Heart left ventricle (tissue), 16 donors: ENCODE measurements around the gene DRD5. TPM values are rescaled to one million over a fixed set of nuclear protein-coding genes. Genes with fewer than 3 reads are reported as not detected.
"Not testable (repeated sequence)": the region's sequence is repeated elsewhere in the genome, so short reads cannot be mapped to it uniquely, and the experiment has no call there.

ENCODE experiments used
- ATAC-seq, 4 donors: fragments of 200-7000 bp; cut with Tn5 transposase; one replicate each; pipeline ENCODE4 v1.9.1; 2020 to 2022; ENCODE audit warnings: moderate library complexity in 4 of 4, mild to moderate bottlenecking in 3 of 4, moderate number of reproducible peaks in 1 of 4
- DNase-seq, 5 donors: peaks; one replicate each; pipeline ENCODE4 v3.0.0-alpha.2; 2020
- H3K27ac ChIP-seq, 12 donors: fragments of 200-600 bp; sonication (generic) in 4 of 12; one replicate each; pipeline versions ENCODE4 v1.5.0 to v1.8.0; 2016 to 2022; ENCODE audit warnings: mild to moderate bottlenecking in 2 of 12
- H3K27me3 ChIP-seq, 9 donors: fragments of 200-600 bp; sonication (generic) in 2 of 9; one replicate each; pipeline versions ENCODE4 v1.5.1 to v1.8.0; 2016 to 2022; ENCODE audit warnings: mild to moderate bottlenecking in 3 of 9
- H3K36me3 ChIP-seq, 9 donors: fragments of 200-600 bp; sonication (generic) in 2 of 9; one replicate each; pipeline versions ENCODE4 v1.5.0 to v1.8.0; 2018 to 2022; ENCODE audit warnings: mild to moderate bottlenecking in 2 of 9
- H3K4me1 ChIP-seq, 12 donors: fragments of 200-600 bp; sonication (generic) in 4 of 12; one replicate each; pipeline versions ENCODE4 v1.5.0 to v1.8.0; 2016 to 2022; ENCODE audit warnings: mild to moderate bottlenecking in 3 of 12
- H3K4me3 ChIP-seq, 12 donors: fragments of 200-600 bp; sonication (generic) in 4 of 12; one replicate each; pipeline versions ENCODE4 v1.5.0 to v1.8.0; 2017 to 2022; ENCODE audit warnings: mild to moderate bottlenecking in 9 of 12, moderate library complexity in 4 of 12
- H3K9me3 ChIP-seq, 12 donors: fragments of 200-600 bp; sonication (generic) in 4 of 12; one replicate each; pipeline versions ENCODE4 v1.5.0 to v1.8.0; 2016 to 2022; ENCODE audit warnings: mild to moderate bottlenecking in 1 of 12
- POLR2A ChIP-seq, 2 donors: fragments of 450-650 bp; IDR thresholded peaks; one replicate each; pipeline ENCODE4 v1.6.1; 2017; ENCODE audit warnings: antibody characterized with exemption in 2 of 2, mild to moderate bottlenecking in 2 of 2, moderate library complexity in 2 of 2
- WGBS, 4 donors: extraction: QIAGEN DNeasy Blood & Tissue Kit in 2 of 4; methylation state at CpG; one replicate each; pipeline versions ENCODE4 v1.1.5 to v1.1.7; 2013 to 2018; 5-methylcytosine and 5-hydroxymethylcytosine counted together
- intact Hi-C, 10 donors: fragments of 100-400 bp; cut with DNase I; formaldehyde crosslinking; loops; one replicate each; pipeline versions ENCODE4 v1.11.1 to v1.14.2; 2022
- polyA plus RNA-seq, 2 donors: library from polyadenylated mRNA; stranded (reverse); fragments of 200-250 nt; gene quantifications; one replicate each; pipeline ENCODE4 v1.2.3, GENCODE V29; 2013
- total RNA-seq, 9 donors: library from RNA; depleted of rRNA in 2 of 9; stranded (reverse); fragments of >200 nt in 2 of 9; fragmentation: NEBNext Ultra II Directional in 3 of 9; extraction: Animal tissue kit (Norgen Biotek cat#: 25700) in 3 of 9; gene quantifications; one replicate each; pipeline versions ENCODE4 v1.1.0 to v1.2.4, GENCODE V29; 2016 to 2023
- TF ChIP-seq, protein P1 (sequence below), 12 donors: fragments of 200-600 bp; sonication (generic) in 4 of 12; IDR thresholded peaks; one replicate each; pipeline versions ENCODE4 v1.5.0 to v1.8.0; 2018 to 2022; ENCODE audit warnings: antibody characterized with exemption in 12 of 12, mild to moderate bottlenecking in 5 of 12
- donor health status: ischemic (EF 13 %, LVEDD 7.1; RV severe dilation, severe dysfunction).
- donor health status: healthy with polysubstance abuse.
- donor health status: DM: no; HTN: yes; CAD: no.
- donor health status: DM: no; HTN: no; CAD: no.
- donor health status: ischemic (EF 25% LVEDD 6.9; RV normal size, moderate dysfunction).
- donor health status: ischemic (EF 25% LVEDD 5.7; RV mildly dilated, moderate dysfunction).
- donor health status: healthy.
- donor health status: DM: yes; HTN: yes; CAD: no.
- donor health status: ischemic (EF 35%, LVEDD 5.7; RV mildly dilated, moderate dysfunction).
- donor health status: nonischemic (EF 11% LVEDD 7.7; RV severe dilation, severe dysfunction).
- donor health status: DM: yes; HTN: yes; CAD: no.
- donor health status: PGD.
- donor health status: ischemic (EF 29% LVEDD 5.4; RV normal size, mild dysfunction).
- donor health status: nonischemic (EF 23%, LVEDD 6.1; RV moderate dilation, normal function).

The DRD5 gene
- total and polyA plus RNA-seq, 11 donors, result 0.08 to 0.36 (median 0.17) TPM; not detected in 7

DNA sequence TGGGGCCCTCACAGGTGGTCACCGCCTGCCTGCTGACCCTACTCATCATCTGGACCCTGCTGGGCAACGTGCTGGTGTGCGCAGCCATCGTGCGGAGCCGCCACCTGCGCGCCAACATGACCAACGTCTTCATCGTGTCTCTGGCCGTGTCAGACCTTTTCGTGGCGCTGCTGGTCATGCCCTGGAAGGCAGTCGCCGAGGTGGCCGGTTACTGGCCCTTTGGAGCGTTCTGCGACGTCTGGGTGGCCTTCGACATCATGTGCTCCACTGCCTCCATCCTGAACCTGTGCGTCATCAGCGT, 652 bp downstream of the DRD5 start:
- 54 to 68% (median 58%) methylated on average over 16 to 22 of the region's 22 CpGs for WGBS, 4 donors
- no peak overlapping the region for H3K27ac ChIP-seq
- H3K27me3 ChIP-seq, result peaks cover 17 to 54% (median 31%) of the 10 kb centered on the region in 9 donors
- ATAC-seq (no peak), DNase-seq (no peak)
- H3K4me3 ChIP-seq, result no peak overlapping the region
- H3K4me1 ChIP-seq, result no peaks in the 10 kb centered on the region
- no peaks in the 10 kb centered on the region for H3K9me3 ChIP-seq
- intact Hi-C loops, result loop anchor here in 1 of 10 donors (10.0 kb wide), 1 partner anchor 53 kb away; no protein-coding TSS in a partner anchor
- H3K36me3 ChIP-seq, result no peaks in the 10 kb centered on the region
- TF ChIP-seq, protein P1, sequence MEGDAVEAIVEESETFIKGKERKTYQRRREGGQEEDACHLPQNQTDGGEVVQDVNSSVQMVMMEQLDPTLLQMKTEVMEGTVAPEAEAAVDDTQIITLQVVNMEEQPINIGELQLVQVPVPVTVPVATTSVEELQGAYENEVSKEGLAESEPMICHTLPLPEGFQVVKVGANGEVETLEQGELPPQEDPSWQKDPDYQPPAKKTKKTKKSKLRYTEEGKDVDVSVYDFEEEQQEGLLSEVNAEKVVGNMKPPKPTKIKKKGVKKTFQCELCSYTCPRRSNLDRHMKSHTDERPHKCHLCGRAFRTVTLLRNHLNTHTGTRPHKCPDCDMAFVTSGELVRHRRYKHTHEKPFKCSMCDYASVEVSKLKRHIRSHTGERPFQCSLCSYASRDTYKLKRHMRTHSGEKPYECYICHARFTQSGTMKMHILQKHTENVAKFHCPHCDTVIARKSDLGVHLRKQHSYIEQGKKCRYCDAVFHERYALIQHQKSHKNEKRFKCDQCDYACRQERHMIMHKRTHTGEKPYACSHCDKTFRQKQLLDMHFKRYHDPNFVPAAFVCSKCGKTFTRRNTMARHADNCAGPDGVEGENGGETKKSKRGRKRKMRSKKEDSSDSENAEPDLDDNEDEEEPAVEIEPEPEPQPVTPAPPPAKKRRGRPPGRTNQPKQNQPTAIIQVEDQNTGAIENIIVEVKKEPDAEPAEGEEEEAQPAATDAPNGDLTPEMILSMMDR (IDR thresholded peaks at IDR 0.05), result no peak
- TF ChIP-seq POLR2A (IDR thresholded peaks at IDR 0.05), result no peak

DNA sequence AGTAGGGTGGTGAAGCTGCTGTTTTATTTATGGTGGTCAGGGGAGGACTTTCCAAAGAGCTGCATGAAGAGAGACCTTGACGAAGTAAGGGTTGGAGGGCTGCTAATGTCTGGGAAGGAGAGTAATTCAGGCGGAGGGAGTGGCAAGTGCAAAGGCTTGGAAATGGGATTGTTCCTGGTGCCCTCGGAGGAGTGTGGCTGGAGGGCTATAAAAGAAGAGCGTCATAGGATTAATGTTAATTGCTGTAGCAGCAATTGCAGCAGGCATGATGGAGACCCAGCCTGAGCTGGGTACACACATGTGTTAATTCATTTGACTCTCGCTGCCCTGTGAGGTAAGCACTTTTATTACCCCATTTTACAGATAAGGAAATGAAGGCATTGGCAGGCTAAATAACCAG, 4.5 kb downstream of the DRD5 start:
- 81 to 92% (median 86%) methylated on average over 5 of the region's 5 CpGs for WGBS, 4 donors
- not testable (repeated sequence) for H3K4me1 ChIP-seq, H3K36me3 ChIP-seq, H3K27ac ChIP-seq, H3K4me3 ChIP-seq, H3K9me3 ChIP-seq, DNase-seq, ATAC-seq
- H3K27me3 ChIP-seq, result peaks cover 12 to 30% (median 21%) of the 10 kb centered on the region in 9 donors
- intact Hi-C loops, result loop anchor here in 1 of 10 donors (10.0 kb wide), 1 partner anchor 49 kb away; no protein-coding TSS in a partner anchor

DNA sequence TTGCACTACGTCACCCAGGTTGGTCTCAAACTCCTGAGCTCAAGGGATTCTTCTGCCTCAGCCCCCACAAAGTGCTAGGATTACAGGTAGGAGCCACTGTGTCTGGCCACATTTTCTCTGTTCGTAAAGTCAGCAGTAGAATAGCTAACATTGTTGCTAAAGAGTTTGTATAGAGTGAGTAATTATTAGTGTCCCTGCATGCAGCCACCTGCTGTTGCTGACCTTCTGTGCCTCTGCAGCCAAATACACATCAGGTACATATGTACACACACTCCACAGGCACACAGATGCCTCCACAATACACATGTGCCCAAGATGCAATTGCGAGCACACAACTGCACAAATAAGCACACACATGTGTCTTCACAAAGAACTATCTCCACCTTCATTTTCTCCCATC, 10.9 kb downstream of the DRD5 start:
- H3K27ac ChIP-seq, result no peak overlapping the region
- TF ChIP-seq, protein P1 (IDR thresholded peaks at IDR 0.05), result no peak
- no peak for TF ChIP-seq POLR2A (IDR thresholded peaks at IDR 0.05)
- no peaks in the 10 kb centered on the region for H3K4me1 ChIP-seq
- H3K27me3 ChIP-seq, result no peaks in the 10 kb centered on the region
- H3K9me3 ChIP-seq, result peaks cover 0 to 7% (median 0%) of the 10 kb centered on the region in 12 donors
- intact Hi-C loops, result no loop called here
- no peaks in the 10 kb centered on the region for H3K36me3 ChIP-seq
- DNase-seq, result no peak
- no peak overlapping the region for H3K4me3 ChIP-seq
- WGBS, 4 donors, result 87 to 91% (median 90%) methylated on average over 3 of the region's 3 CpGs
- no peak for ATAC-seq

DNA sequence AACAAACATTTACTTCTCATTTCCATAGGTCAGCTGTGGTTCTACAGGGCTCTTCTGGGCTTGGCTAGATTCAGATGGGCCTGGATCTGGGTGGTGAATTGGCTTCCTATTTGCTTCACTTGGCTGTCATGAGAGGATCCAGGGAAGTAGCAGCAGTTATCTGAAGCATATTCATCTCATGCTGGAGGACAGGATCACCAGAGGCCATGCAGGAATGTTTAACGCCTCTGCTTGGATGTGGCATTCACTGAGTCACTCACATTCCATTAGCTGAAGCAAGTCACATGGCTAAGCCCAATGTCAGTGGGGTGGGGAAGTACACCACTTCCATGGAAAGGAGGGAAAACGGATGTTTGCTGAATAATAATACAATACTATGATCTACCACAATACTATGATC, 15.2 kb downstream of the DRD5 start:
- H3K27ac ChIP-seq, DNase-seq, H3K9me3 ChIP-seq, H3K36me3 ChIP-seq, H3K4me1 ChIP-seq, H3K4me3 ChIP-seq, intact Hi-C loops, H3K27me3 ChIP-seq, ATAC-seq: not testable (repeated sequence)
- 38 to 42% (median 40%) methylated on average over 2 of the region's 2 CpGs for WGBS, 4 donors

DNA sequence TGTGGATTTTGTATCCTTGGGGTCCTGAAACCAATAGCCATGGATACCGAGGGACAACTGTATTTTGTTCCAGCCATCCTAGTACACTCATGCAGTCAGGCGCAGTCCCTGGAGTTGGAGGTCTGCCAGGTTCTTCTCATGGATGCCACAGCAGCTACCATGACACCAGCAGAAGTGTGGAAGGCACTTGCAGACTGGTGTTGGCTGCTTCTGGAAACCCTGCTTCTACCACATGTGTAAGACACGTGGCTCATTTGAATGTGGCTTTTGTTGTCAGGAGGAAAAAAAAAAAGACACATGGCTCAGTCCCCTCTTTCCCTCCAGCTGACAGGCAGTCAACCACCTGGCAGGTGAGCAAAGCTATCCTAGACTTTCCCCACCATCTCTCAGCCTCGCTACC, 19.4 kb downstream of the DRD5 start:
- ATAC-seq (no peak), DNase-seq (no peak)
- no peak overlapping the region for H3K4me3 ChIP-seq
- no peaks in the 10 kb centered on the region for H3K9me3 ChIP-seq
- 70 to 74% (median 71%) methylated on average over 4 of the region's 4 CpGs for WGBS, 4 donors
- H3K36me3 ChIP-seq, result no peaks in the 10 kb centered on the region
- intact Hi-C loops, result no loop called here
- peaks cover 0 to 11% (median 0%) of the 10 kb centered on the region in 9 donors for H3K27me3 ChIP-seq
- TF ChIP-seq POLR2A (IDR thresholded peaks at IDR 0.05), result no peak
- TF ChIP-seq, protein P1 (IDR thresholded peaks at IDR 0.05), result no peak
- no peaks in the 10 kb centered on the region for H3K4me1 ChIP-seq
- no peak overlapping the region for H3K27ac ChIP-seq
